ENCODE data around the gene ARMS2.

Gene ARMS2

GRCh38 chr10:122421054-122421625 is 33.3 kb upstream of the ARMS2 start:
- TF ChIP-seq ZFX (IDR thresholded peaks at IDR 0.05) (no peak), CTCF (conservative IDR thresholded peaks at IDR 0.05) (no peak)
- no peak overlapping the region for H3K27ac ChIP-seq

- H3K27ac ChIP-seq = no peak overlapping the region
Measured at GRCh38 chr10:122421742-122422141, 32.7 kb upstream of the ARMS2 start.

GRCh38 chr10:122422266-122422989 is 32.0 kb upstream of the ARMS2 start:
- no peak for TF ChIP-seq CTCF (conservative IDR thresholded peaks at IDR 0.05)
- TF ChIP-seq ZFX (IDR thresholded peaks at IDR 0.05) = no peak

More at GRCh38 chr10:122421742-122422141, 32.7 kb upstream of the ARMS2 start:
- TF ChIP-seq ZFX (IDR thresholded peaks at IDR 0.05) (no peak), CTCF (conservative IDR thresholded peaks at IDR 0.05) (no peak)

GRCh38 chr10:122424059-122424458 is 30.4 kb upstream of the ARMS2 start:
- TF ChIP-seq ZFX (IDR thresholded peaks at IDR 0.05) = no peak
- no peak for TF ChIP-seq CTCF (conservative IDR thresholded peaks at IDR 0.05)
- H3K27ac ChIP-seq = no peak overlapping the region

More at GRCh38 chr10:122422266-122422989, 32.0 kb upstream of the ARMS2 start:
- no peak overlapping the region for H3K27ac ChIP-seq

- no peak overlapping the region for H3K27ac ChIP-seq
- no peak for TF ChIP-seq CTCF (conservative IDR thresholded peaks at IDR 0.05)
- TF ChIP-seq ZFX (IDR thresholded peaks at IDR 0.05) = no peak
Measured at GRCh38 chr10:122426829-122427228, 27.6 kb upstream of the ARMS2 start.

- TF ChIP-seq ZFX (IDR thresholded peaks at IDR 0.05) = no peak
Measured at GRCh38 chr10:122427280-122427679, 27.2 kb upstream of the ARMS2 start.

GRCh38 chr10:122435212-122435827 is 19.1 kb upstream of the ARMS2 start:
- no peak overlapping the region for H3K27ac ChIP-seq
- TF ChIP-seq CTCF (conservative IDR thresholded peaks at IDR 0.05) (peak; percentile 80), ZFX (IDR thresholded peaks at IDR 0.05) (no peak)

More at GRCh38 chr10:122427280-122427679, 27.2 kb upstream of the ARMS2 start:
- H3K27ac ChIP-seq = no peak overlapping the region
